ENCODE measurements around the gene RMI2. TPM values are rescaled to one million over a fixed set of nuclear protein-coding genes. Genes with fewer than 3 reads are reported as not detected.

Gene RMI2
- total RNA-seq, 1 experiment from 2014 or later: 14.2 TPM

GRCh38 chr16:11327277-11328171 lies 17.7 kb upstream of the RMI2 start:
- no peak for DNase-seq (ENCODE audit: low read depth)

GRCh38 chr16:11328172-11329070 lies 16.8 kb upstream of the RMI2 start:
- peak; percentile 91 for DNase-seq (ENCODE audit: low read depth)

- peak; percentile 65 for DNase-seq (ENCODE audit: low read depth)
Measured at GRCh38 chr16:11329071-11329491, 16.2 kb upstream of the RMI2 start.

GRCh38 chr16:11329891-11330290 lies 15.4 kb upstream of the RMI2 start:
- no peak for DNase-seq (ENCODE audit: low read depth)

- no peak for DNase-seq (ENCODE audit: low read depth)
Measured at GRCh38 chr16:11330526-11331237, 14.6 kb upstream of the RMI2 start.

- DNase-seq (ENCODE audit: low read depth): no peak
Measured at GRCh38 chr16:11331967-11332366, 13.3 kb upstream of the RMI2 start.

GRCh38 chr16:11333010-11333409 lies 12.2 kb upstream of the RMI2 start:
- DNase-seq (ENCODE audit: low read depth): no peak

- DNase-seq (ENCODE audit: low read depth): no peak
Measured at GRCh38 chr16:11333702-11334101, 11.6 kb upstream of the RMI2 start.

- DNase-seq (ENCODE audit: low read depth): no peak
Measured at GRCh38 chr16:11334831-11335404, 10.3 kb upstream of the RMI2 start.

- no peak for DNase-seq (ENCODE audit: low read depth)
Measured at GRCh38 chr16:11339075-11339474, 6.2 kb upstream of the RMI2 start.

- DNase-seq (ENCODE audit: low read depth): no peak
Measured at GRCh38 chr16:11340710-11341109, 4.5 kb upstream of the RMI2 start.

GRCh38 chr16:11341371-11341770 lies 3.9 kb upstream of the RMI2 start:
- no peak for DNase-seq (ENCODE audit: low read depth)

- no peak for DNase-seq (ENCODE audit: low read depth)
Measured at GRCh38 chr16:11342021-11342855, 3.0 kb upstream of the RMI2 start.

- no peak for DNase-seq (ENCODE audit: low read depth)
Measured at GRCh38 chr16:11346700-11347319, 1.6 kb downstream of the RMI2 start.

GRCh38 chr16:11347831-11348230 lies 2.6 kb downstream of the RMI2 start:
- no peak for DNase-seq (ENCODE audit: low read depth)

- DNase-seq (ENCODE audit: low read depth): no peak
Measured at GRCh38 chr16:11348737-11349598, 3.7 kb downstream of the RMI2 start.

GRCh38 chr16:11349599-11350276 lies 4.5 kb downstream of the RMI2 start:
- DNase-seq (ENCODE audit: low read depth): peak; percentile 44

- no peak for DNase-seq (ENCODE audit: low read depth)
Measured at GRCh38 chr16:11350519-11350918, 5.3 kb downstream of the RMI2 start.

All from LHCN-M2 (cell line).